Activated naive CD4-positive, alpha-beta T cell treated with anti-CD3 and anti-CD28 coated beads, Interleukin-2, amount 10 ng/mL, durations not matched to agents 5 hours and 36 hours (primary cell): ENCODE measurements around the gene BHLHA15. TPM values are rescaled to one million over a fixed set of nuclear protein-coding genes. Genes with fewer than 3 reads are reported as not detected.

Source experiments
- total RNA-seq, 2 experiments: library from RNA; stranded (reverse); gene quantifications; one replicate each; pipeline ENCODE4 v1.2.3, GENCODE V29; 2021

Gene BHLHA15
- total RNA-seq = under 1 TPM in 1 of 2 experiments, not detected in 1; 0.40 TPM

DNA sequence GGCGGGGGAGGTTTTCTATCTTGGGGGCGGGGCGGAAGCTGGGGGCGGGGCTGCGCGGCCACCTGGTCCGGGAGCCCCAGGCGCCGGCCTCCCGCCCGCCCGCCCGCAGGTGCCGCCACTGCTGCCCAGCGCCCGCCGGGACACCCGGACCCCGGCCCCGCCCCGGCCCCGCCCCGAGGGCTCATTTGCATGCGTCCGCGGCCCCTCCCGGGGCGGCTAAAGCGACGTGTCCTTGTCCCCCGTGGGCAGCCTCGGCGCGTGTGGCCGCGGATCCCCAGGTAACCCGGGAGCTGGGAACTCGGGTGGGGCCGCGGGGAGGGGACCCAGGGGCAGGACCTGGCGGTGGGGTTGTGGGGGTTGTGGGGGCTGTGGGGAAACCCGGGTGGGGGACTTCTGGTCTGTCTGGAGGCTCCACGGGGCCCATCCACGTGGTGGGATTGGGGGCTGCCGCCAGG lies at the start of gene BHLHA15:
Gene BHLHA15 (plus strand): TSS at position 219 of the 455 bp plus-strand sequence. CDS start 871 bp downstream, outside the sequence.

DNA sequence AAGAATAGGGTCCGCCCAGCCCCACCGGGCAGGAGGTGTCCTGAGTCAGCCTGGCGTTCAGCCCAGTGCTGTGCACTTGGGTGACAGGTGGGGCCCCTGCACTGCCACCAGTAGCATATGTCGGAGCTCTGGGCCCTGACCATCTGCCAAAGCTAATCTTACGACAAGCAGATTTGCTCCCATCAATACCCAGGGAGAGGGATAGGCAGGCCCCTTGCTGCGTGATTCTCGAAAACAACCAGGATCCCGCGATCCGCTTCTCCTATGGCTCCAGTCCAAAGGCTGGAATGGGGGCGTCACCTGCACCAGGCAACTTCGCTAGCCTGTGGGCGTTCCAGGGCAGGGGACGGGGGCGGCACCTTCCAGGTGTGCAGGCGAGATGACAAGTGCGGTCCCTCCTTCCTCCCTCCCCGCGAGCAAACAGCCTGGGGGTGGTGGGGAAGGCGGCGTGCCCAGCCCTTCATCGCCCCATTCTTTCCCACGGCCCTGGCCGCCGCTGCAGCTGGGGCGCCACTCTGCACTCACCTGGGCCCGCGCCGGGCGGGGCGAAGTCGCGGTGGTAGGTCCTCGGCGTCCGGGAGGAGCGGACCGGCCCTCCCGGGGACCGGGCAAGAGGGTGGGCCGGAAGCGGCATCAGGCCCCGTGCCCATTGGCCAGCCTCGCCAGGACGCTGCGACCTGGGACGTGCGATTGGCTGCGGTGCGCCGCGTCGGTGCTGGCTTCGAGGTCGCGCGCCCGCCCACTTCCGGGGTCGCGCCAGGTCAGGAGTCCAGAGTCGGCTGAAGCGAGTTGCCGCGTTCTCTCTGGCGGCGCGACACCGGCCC lies 40.6 kb downstream of the BHLHA15 start, which contains the start of gene TECPR1:
Gene TECPR1 (minus strand): TSS at position 632 of the 824 bp plus-strand sequence. CDS start 6,086 bp downstream, outside the sequence.

Other genes starting within 250 kb of the BHLHA15 start
- gene OCM2, start 221.2 kb upstream of the BHLHA15 start, total RNA-seq = not detected
- gene LMTK2, start 104.6 kb upstream of the BHLHA15 start, total RNA-seq = 10 to 100 TPM; 12.5 to 15.6 TPM
- 100 to 1,000 TPM; 111 to 124 TPM for gene TECPR1, start 40.8 kb downstream of the BHLHA15 start, total RNA-seq
- gene BRI3, start 70.2 kb downstream of the BHLHA15 start, total RNA-seq = 10 to 100 TPM; 69.3 to 74.9 TPM
- 1 to 10 TPM in 1 of 2 experiments, under 1 TPM in 1; 0.81 to 1.5 TPM for gene BAIAP2L1, start 189.7 kb downstream of the BHLHA15 start, total RNA-seq